ENCODE data around the gene LRRC15. TPM values are rescaled to one million over a fixed set of nuclear protein-coding genes. Genes with fewer than 3 reads are reported as not detected.

LRRC15 gene
- total RNA-seq, 1 donor from 2014 or later = 0.16 TPM

- intact Hi-C loops (cut with DNase I) = no loop called here
- DNase-seq = no peak
- no peak for ATAC-seq (ENCODE audit: poor library complexity)
Observed at GRCh38 chr3:194387926-194388418, 18.4 kb upstream of the LRRC15 start.

- DNase-seq (no peak), ATAC-seq (ENCODE audit: poor library complexity) (no peak)
- intact Hi-C loops (cut with DNase I) = no loop called here
Observed at GRCh38 chr3:194387276-194387675, 17.7 kb upstream of the LRRC15 start.

DNA sequence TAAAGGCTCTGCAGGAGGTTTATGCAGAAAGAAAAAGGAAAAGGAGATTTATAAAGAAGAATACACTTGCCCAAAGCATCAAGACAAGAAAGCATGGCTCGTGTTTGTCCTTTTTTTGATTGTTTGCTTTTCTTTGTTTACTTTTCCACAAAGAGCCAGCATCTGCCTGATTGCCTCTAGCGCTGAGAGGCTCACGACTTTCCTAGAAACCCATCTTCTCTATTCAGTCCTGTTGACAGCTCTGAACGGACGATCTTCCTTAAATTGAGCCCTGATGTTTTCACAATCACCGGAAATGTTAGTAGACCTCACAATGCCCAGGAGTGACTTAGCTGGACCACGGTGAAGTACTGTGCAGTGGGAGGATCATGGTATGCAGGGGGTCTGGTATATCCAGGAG lies 17.1 kb upstream of the LRRC15 start:
- ATAC-seq (ENCODE audit: poor library complexity) = no peak

DNA sequence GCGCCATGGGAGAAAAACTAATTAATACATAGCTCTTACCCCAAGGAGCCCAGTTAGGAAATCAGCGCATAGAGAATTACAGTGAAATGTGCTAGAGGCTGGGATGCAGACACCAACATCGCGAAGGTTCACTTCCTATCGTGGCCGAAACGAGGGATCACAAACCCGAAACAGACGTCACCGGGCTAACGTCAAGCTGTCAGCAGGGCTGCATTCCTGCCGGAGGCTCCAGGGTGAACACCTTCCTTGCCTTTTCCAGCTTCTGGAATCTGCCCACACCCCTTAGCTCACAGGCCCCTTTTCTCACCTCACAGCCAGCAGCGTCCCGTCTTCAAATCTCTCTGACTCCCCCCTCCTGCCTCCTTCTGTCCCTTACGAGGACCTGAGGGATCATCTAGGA lies 16.5 kb upstream of the LRRC15 start:
- ATAC-seq (ENCODE audit: poor library complexity) (no peak), DNase-seq (no peak)
- intact Hi-C loops (cut with DNase I) = no loop called here

More for the DNA sequence above, 17.1 kb upstream of the LRRC15 start:
- DNase-seq = no peak
- intact Hi-C loops (cut with DNase I) = no loop called here

GRCh38 chr3:194384569-194385001 lies 15.0 kb upstream of the LRRC15 start:
- DNase-seq = no peak
- intact Hi-C loops (cut with DNase I) = no loop called here
- no peak for ATAC-seq (ENCODE audit: poor library complexity)

- ATAC-seq (ENCODE audit: poor library complexity) (no peak), DNase-seq (no peak)
- intact Hi-C loops (cut with DNase I) = no loop called here
Observed at GRCh38 chr3:194384156-194384555, 14.6 kb upstream of the LRRC15 start.

DNA sequence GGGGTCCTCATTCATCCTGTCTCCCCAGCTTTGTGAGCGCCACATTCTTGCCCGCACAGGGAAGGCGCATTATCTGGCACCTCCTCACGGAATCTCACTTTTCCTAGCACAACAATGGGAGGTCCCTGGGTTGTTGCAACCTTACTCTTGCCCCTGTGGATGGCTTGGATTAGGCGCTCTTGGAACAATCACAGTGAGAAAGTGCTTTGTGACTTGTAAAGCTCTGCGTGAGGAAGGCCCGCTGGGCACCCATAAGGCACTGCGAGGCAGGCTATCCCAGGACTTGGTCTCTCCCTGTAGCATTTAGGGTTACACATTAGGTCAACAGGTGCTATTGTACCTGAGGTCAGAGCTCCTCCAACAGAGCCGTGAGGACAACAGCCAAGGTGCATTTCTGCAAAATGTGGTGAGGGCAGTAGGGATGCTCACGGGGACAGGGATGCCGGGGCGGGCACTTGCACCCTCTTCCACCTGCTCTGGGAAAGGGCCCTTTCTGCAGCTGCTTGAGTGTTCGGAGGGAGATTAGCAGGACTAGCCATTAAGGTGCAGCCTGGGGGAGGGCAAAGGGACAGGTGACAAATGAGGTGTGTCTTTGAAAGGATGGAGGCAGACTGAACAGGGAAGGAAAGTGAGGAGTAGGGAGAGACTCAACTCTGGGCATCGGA lies 13.9 kb upstream of the LRRC15 start:
- ATAC-seq (ENCODE audit: poor library complexity) (no peak), DNase-seq (no peak)
- intact Hi-C loops (cut with DNase I) = no loop called here

GRCh38 chr3:194382892-194383223 lies 13.3 kb upstream of the LRRC15 start:
- intact Hi-C loops (cut with DNase I) = no loop called here
- DNase-seq = no peak
- ATAC-seq (ENCODE audit: poor library complexity) = no peak

GRCh38 chr3:194382196-194382891 lies 12.8 kb upstream of the LRRC15 start:
- intact Hi-C loops (cut with DNase I) = no loop called here
- DNase-seq (no peak), ATAC-seq (ENCODE audit: poor library complexity) (no peak)

- no peak for DNase-seq
- ATAC-seq (ENCODE audit: poor library complexity) = no peak
- intact Hi-C loops (cut with DNase I) = no loop called here
Observed at GRCh38 chr3:194381460-194381875, 11.9 kb upstream of the LRRC15 start.

- intact Hi-C loops (cut with DNase I) = no loop called here
- ATAC-seq (ENCODE audit: poor library complexity) = no peak
- DNase-seq = no peak
Observed at GRCh38 chr3:194380326-194380725, 10.8 kb upstream of the LRRC15 start.

GRCh38 chr3:194379651-194380050 lies 10.1 kb upstream of the LRRC15 start:
- DNase-seq = no peak
- no peak for ATAC-seq (ENCODE audit: poor library complexity)
- intact Hi-C loops (cut with DNase I) = no loop called here

- no peak for DNase-seq
- intact Hi-C loops (cut with DNase I) = no loop called here
- ATAC-seq (ENCODE audit: poor library complexity) = no peak
Observed at GRCh38 chr3:194379231-194379630, 9.7 kb upstream of the LRRC15 start.

DNA sequence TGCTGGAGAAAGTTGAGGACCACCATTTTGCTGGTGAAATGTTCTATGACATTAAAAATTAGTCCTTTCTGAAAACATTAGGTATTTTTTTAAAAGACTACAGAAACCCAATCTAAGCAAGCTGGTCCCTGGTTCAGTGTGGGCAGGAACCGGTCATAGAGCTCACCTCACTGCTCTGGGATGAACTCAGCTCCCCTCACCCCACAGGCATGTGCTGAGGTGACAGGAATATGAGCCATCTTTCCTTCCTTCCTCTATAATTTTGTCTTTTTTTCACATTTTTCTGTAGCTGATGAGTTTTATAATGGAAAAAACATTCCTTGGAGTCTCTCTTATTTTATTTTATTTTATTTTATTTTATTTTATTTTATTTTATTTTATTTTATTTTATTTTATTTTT lies 8.2 kb upstream of the LRRC15 start:
- intact Hi-C loops (cut with DNase I) = no loop called here
- ATAC-seq (ENCODE audit: poor library complexity) (no peak), DNase-seq (no peak)

DNA sequence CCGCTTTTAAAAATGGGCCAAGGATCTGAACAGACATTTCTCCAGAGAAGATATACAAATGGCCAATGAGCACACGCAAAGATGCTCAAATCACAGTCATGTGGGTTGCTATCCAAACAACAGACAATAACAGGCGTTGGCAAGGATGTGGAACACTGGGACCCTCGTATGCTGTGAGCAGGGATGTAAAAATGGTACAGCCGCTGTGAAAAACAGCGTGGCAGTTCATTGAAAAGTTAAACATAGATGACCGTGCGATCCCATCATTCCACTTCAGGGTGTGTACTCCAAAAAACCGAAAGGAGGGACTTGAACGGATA lies 6.7 kb upstream of the LRRC15 start:
- intact Hi-C loops (cut with DNase I) = no loop called here
- ATAC-seq (ENCODE audit: poor library complexity) = no peak

GRCh38 chr3:194375473-194376240 lies 6.1 kb upstream of the LRRC15 start:
- intact Hi-C loops (cut with DNase I) = no loop called here
- ATAC-seq (ENCODE audit: poor library complexity) (no peak), DNase-seq (no peak)

More for the DNA sequence above, 6.7 kb upstream of the LRRC15 start:
- DNase-seq = no peak

GRCh38 chr3:194374935-194375334 lies 5.4 kb upstream of the LRRC15 start:
- intact Hi-C loops (cut with DNase I) = no loop called here
- no peak for DNase-seq
- ATAC-seq (ENCODE audit: poor library complexity) = no peak

DNA sequence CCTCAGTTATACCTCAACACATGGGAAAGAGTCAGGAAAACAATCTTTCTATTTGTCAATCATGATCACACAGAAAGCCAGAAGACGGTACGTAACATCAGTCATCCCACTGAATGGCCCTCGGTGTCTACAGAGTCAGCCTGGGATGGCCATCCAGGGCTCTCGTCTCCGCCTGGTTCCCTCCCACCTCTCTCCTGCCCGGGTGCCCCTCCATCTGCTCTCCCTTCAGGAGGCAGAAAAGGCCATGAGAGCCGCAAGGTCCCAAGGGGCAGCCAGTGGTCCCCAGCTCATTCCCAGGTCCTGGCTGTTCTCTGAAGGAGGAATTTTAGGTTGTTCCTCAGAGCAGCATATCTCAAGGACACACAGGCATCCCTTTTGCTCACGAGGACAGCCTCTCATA lies 4.4 kb upstream of the LRRC15 start:
- ATAC-seq (ENCODE audit: poor library complexity) = no peak
- DNase-seq = no peak
- intact Hi-C loops (cut with DNase I) = no loop called here

DNA sequence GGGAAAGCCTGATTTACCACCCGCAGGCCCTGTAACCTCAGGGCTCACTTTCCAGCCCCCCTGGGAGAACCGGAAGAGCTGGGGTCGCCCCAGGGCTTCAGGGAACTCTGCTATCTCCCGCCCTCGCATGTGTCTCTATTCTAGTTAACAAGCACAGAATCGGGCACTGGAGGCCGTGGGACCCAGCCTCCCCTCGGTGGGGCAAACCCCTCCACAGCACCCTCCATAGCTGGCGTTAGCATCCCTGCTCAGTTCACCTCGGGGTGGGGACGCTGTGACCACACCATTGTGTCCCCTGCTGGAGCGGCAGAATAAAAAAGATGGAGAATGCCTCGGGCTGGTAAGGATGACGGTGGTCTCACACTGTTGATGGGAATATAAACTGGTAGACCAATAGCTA lies 3.5 kb upstream of the LRRC15 start:
- ATAC-seq (ENCODE audit: poor library complexity) (no peak), DNase-seq (no peak)
- intact Hi-C loops (cut with DNase I) = no loop called here

GRCh38 chr3:194370753-194371152 lies 1.2 kb upstream of the LRRC15 start:
- ATAC-seq (ENCODE audit: poor library complexity) (no peak), DNase-seq (no peak)
- intact Hi-C loops (cut with DNase I) = no loop called here

Data from Right ventricle myocardium superior (tissue), 1 donor.